NCI-H345 treated with DMSO at 0.1 percent for 48 hours (cell line): ENCODE results near the gene CDK6.

Experiments used
- DNase-seq: peaks from one replicate; lab custom pipeline; 2025; ENCODE audit not compliant: unreplicated experiment; lab: John Stamatoyannopoulos, UW

Gene CDK6

GRCh38 chr7:92714767-92715166 lies 121.6 kb downstream of the CDK6 start:
- DNase-seq = no peak

DNA sequence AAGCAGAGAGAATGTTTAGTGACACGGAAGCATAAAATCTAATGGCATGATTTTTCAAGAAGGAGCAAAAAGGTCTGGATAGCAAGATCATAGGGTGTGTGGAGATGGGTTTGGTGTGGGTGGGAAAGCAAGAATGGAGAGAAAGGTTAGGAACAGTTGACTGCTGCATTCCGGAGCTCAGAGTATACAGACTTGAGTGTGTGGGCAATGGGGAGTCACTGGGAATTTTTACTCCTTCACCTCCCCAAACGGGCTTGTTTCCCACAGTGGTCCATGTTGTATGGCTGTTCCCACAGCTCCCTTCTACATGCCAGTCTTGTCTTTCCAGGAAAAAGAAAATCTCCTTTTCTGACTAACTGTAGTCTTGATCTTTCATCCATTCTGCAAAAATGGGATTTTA lies 122.1 kb downstream of the CDK6 start:
- DNase-seq = no peak

GRCh38 chr7:92709912-92710311 lies 126.5 kb downstream of the CDK6 start:
- no peak for DNase-seq

DNA sequence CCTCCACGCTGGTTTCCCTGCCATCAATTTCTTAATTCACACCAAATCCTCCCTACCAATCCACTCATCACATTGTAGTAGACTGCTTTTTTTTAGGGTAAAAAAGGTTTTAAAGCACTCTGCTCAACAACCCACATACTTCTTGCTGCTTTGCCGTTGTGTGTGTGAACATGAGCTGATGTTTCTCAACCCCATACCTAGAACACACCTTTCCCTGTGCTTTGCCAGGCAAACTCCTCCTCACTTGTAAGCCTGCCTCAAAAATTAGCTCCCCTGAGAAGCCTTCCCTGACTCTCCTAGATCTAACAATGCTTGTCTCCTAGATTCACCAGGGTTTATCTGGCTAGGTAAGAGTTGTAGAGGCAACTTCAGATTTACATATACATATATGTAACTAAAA lies 127.2 kb downstream of the CDK6 start:
- no peak for DNase-seq

DNA sequence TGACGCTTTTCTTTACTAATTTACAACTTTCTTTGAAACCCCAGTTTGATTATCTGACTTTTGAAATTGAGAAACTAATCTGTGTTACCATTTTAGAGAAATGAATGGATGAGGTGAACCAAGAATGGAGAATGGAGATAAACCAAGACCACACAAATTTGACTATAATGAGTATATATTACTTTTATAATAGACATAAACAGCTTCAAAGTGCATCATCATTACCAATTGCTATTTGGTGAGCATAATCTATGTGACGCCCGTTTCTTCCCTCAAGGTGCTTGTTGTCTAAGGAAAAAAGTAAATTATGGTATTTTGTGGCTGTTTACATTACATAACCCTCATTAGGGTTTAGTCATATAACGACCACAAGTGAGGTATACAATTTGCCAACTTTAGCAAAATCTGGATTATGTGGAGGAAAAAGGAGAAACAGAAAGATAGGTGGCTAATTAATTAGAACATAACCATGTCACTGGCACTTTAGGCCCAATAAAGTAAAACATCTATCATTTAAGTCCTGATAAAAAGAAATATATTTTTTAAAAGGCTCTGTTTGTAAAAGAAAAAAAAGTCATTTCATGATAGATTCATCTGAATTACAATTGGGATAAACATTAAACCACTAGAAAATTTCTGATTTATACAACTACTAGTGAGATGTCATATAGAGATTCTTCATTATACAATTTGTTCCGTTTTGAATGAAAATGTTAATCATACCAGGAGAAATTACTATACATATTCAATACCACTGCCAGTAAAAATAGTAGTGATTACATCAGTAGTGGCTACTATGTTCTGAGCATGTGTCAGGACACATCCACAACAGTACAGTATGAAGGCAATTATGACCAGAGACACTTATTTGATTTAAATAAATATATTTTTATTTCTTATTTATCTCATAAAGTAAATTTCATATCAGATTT lies 128.0 kb downstream of the CDK6 start:
- DNase-seq = no peak

GRCh38 chr7:92707435-92707834 lies 128.9 kb downstream of the CDK6 start:
- no peak for DNase-seq

DNA sequence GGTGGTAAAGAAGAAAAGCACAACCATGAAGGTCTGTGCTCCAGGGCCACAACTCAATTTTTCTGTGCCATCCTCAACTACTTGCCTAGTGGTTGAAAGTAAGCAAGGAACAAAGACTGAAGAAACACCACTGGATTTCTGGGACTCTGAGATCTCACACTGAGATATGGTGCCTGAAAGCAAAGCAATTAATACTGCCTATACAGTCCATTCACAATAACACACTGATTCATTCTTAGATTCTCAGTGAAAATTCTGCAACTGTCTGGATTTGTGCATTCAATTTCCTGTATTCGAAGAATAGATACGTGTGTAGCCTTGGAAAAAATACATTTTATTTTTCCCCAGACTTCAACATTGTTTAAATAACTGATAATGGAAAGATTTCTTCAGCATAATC lies 129.8 kb downstream of the CDK6 start:
- DNase-seq = no peak

- DNase-seq = no peak
These were observed 130.5 kb downstream of the CDK6 start for GRCh38 chr7:92705831-92706230.

GRCh38 chr7:92704858-92705257 lies 131.5 kb downstream of the CDK6 start:
- DNase-seq = no peak

- no peak for DNase-seq
These were observed 133.8 kb downstream of the CDK6 start for GRCh38 chr7:92702535-92702934.

- no peak for DNase-seq
These were observed 136.3 kb downstream of the CDK6 start for GRCh38 chr7:92699966-92700514.

- DNase-seq = no peak
These were observed 136.8 kb downstream of the CDK6 start for GRCh38 chr7:92699560-92699959.

GRCh38 chr7:92698237-92698841 lies 138.0 kb downstream of the CDK6 start:
- DNase-seq = no peak

- DNase-seq = no peak
These were observed 139.0 kb downstream of the CDK6 start for GRCh38 chr7:92697414-92697813.

DNA sequence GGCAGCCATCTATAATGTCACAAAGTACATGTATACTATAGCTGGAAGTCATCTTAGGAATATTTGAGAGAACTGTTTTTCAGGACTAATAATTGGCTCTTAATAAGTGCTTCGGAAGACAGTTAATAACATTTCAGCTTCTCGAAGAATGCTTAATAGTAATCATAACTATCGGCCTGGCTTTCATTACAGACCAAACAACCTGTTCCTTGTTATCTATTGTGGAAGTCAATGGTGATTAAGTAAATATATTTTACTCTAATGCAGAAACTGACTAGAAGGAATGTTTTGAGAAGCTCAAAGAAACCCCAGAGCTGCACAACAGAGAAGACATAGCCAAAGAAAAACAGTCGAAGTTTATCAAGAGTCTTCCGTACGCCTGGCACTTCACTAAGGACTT lies 139.4 kb downstream of the CDK6 start:
- DNase-seq = no peak

- no peak for DNase-seq
These were observed 139.8 kb downstream of the CDK6 start for GRCh38 chr7:92696584-92696983.

- DNase-seq = no peak
These were observed 140.8 kb downstream of the CDK6 start for GRCh38 chr7:92695308-92696261.

- no peak for DNase-seq
These were observed 142.2 kb downstream of the CDK6 start for GRCh38 chr7:92694211-92694610.

- DNase-seq = no peak
These were observed 142.9 kb downstream of the CDK6 start for GRCh38 chr7:92693519-92693918.

DNA sequence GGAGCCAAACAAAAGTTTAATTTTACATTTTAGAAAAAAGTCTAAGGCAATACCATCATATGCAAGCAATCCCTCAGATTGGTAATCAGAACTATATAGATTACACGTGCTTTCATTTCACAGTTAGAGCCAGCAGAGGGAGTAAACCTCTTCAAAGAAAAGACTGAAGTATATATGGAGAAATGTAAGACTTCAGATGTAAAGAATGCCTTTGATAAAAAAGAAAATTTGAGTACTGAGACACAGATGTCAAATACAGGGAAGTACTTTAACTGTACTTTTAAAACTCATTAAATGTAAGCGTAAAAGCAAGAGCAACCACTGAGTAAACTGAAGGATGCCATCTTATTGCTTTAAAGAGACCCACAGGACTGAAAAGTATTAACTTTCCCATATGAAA lies 144.8 kb downstream of the CDK6 start:
- no peak for DNase-seq
